Measurements from ENCODE around the gene CYTH3.
"Not testable (repeated sequence)": the region's sequence is repeated elsewhere in the genome, so short reads cannot be mapped to it uniquely, and the experiment has no call there.

Gene CYTH3

GRCh38 chr7:6256677-6257535, 15.5 kb downstream of the CYTH3 start:
- DNase-seq = no peak

- no peak for DNase-seq
Measured at GRCh38 chr7:6256109-6256483, 16.3 kb downstream of the CYTH3 start.

GRCh38 chr7:6254866-6255265, 17.6 kb downstream of the CYTH3 start:
- no peak for DNase-seq

GRCh38 chr7:6252748-6253147, 19.7 kb downstream of the CYTH3 start:
- DNase-seq = no peak

GRCh38 chr7:6252341-6252746, 20.1 kb downstream of the CYTH3 start:
- DNase-seq = no peak

- no peak for DNase-seq
Measured at GRCh38 chr7:6251653-6252052, 20.8 kb downstream of the CYTH3 start.

GRCh38 chr7:6250364-6250833, 22.0 kb downstream of the CYTH3 start:
- DNase-seq = no peak

GRCh38 chr7:6249043-6249442, 23.4 kb downstream of the CYTH3 start:
- no peak for DNase-seq

GRCh38 chr7:6248581-6248980, 23.8 kb downstream of the CYTH3 start:
- DNase-seq = no peak

- DNase-seq = no peak
Measured at GRCh38 chr7:6246251-6246917, 26.0 kb downstream of the CYTH3 start.

- DNase-seq = no peak
Measured at GRCh38 chr7:6244021-6244420, 28.4 kb downstream of the CYTH3 start.

- no peak for DNase-seq
Measured at GRCh38 chr7:6243168-6243567, 29.3 kb downstream of the CYTH3 start.

- no peak for DNase-seq
Measured at GRCh38 chr7:6242561-6242960, 29.9 kb downstream of the CYTH3 start.

GRCh38 chr7:6241607-6241973, 30.8 kb downstream of the CYTH3 start:
- no peak for DNase-seq

GRCh38 chr7:6238309-6238925, 34.0 kb downstream of the CYTH3 start:
- DNase-seq = no peak

GRCh38 chr7:6237730-6238129, 34.7 kb downstream of the CYTH3 start:
- DNase-seq = no peak

- DNase-seq = no peak
Measured at GRCh38 chr7:6237011-6237410, 35.4 kb downstream of the CYTH3 start.

- DNase-seq = no peak
Measured at GRCh38 chr7:6235029-6235871, 37.2 kb downstream of the CYTH3 start.

GRCh38 chr7:6234384-6234783, 38.0 kb downstream of the CYTH3 start:
- DNase-seq = no peak

GRCh38 chr7:6232534-6232933, 39.9 kb downstream of the CYTH3 start:
- DNase-seq = no peak

- DNase-seq = no peak
Measured at GRCh38 chr7:6232116-6232515, 40.3 kb downstream of the CYTH3 start.

- DNase-seq = no peak
Measured at GRCh38 chr7:6231184-6231583, 41.2 kb downstream of the CYTH3 start.

- not testable (repeated sequence) for DNase-seq
Measured at GRCh38 chr7:6229284-6229683, 43.1 kb downstream of the CYTH3 start.

Measured in GOT3 (cell line).